Stomach (tissue), 19 donors: ENCODE measurements around the gene PTCHD4. TPM values are rescaled to one million over a fixed set of nuclear protein-coding genes. Genes with fewer than 3 reads are reported as not detected.

Experiments
- DNase-seq, 2 donors: peaks; one replicate each; pipeline versions ENCODE4 v3.0.0 to v3.0.0-alpha.2; 2013 to 2019
- H3K27ac ChIP-seq, 5 donors: fragments of 200-600 bp in 4 of 5; sonication (generic) in 4 of 5; one replicate each; pipeline ENCODE4 v1.5.1; 2013 to 2019; ENCODE audit warnings: mild to moderate bottlenecking in 1 of 5, moderate library complexity in 1 of 5
- H3K27me3 ChIP-seq, 3 donors: fragments of 200-600 bp; sonication (generic); one replicate each; pipeline ENCODE4 v1.5.1; 2017 to 2019; ENCODE audit warnings: mixed run types in 1 of 3
- H3K36me3 ChIP-seq, 4 donors: fragments of 200-600 bp; sonication (generic); 1 replicate in 3 of 4; 2 replicates in 1 of 4; pipeline ENCODE4 v1.5.1; 2016 to 2019
- H3K4me1 ChIP-seq, 4 donors: fragments of 200-600 bp; sonication (generic); one replicate each; pipeline ENCODE4 v1.5.1; 2016 to 2019
- H3K4me3 ChIP-seq, 4 donors: fragments of 200-600 bp; sonication (generic) in 3 of 4; one replicate each; pipeline ENCODE4 v1.5.1; 2016 to 2019; ENCODE audit warnings: mild to moderate bottlenecking in 1 of 4
- H3K9me3 ChIP-seq, 4 donors: fragments of 200-600 bp; sonication (generic); one replicate each; pipeline ENCODE4 v1.5.1; 2016 to 2019
- CTCF ChIP-seq, 7 experiments: fragments of 450-650 bp in 4 of 7; fragments of 200-600 bp in 3 of 7; sonication (generic) in 3 of 7; IDR thresholded peaks; one replicate each; pipeline ENCODE4 v1.5.1; 2016 to 2019; ENCODE audit warnings: antibody characterized with exemption in 7 of 7, control low read depth in 2 of 7, mild to moderate bottlenecking in 1 of 7
- EP300 ChIP-seq: sonication (generic); formaldehyde crosslinking; IDR thresholded peaks from one replicate; pipeline ENCODE4 v1.6.1; 2017; ENCODE audit warnings: antibody characterized with exemption
- POLR2A ChIP-seq, 4 donors: fragments of 450-650 bp; IDR thresholded peaks; one replicate each; pipeline ENCODE4 v1.6.1; 2016; ENCODE audit warnings: antibody characterized with exemption in 4 of 4, control low read depth in 2 of 4, mild to moderate bottlenecking in 1 of 4, moderate library complexity in 1 of 4
- POLR2AphosphoS5 ChIP-seq, 3 donors: sonication (generic); formaldehyde crosslinking; IDR thresholded peaks; one replicate each; pipeline ENCODE4 v1.6.1; 2016; ENCODE audit warnings: antibody characterized with exemption in 3 of 3
- WGBS, 5 donors: extraction: QIAGEN DNeasy Blood & Tissue Kit in 3 of 5; methylation state at CpG; one replicate each; pipeline versions ENCODE4 v1.1.5 to v1.1.7; 2013 to 2018; 5-methylcytosine and 5-hydroxymethylcytosine counted together
- intact Hi-C: fragments of 100-400 bp; cut with DNase I; formaldehyde crosslinking; loops from one replicate; pipeline ENCODE4 v1.15.1; 2023; ENCODE audit warnings: low total_unique reads
- long read RNA-seq, 10 donors: transcript quantifications; one replicate each; lab custom pipeline, GENCODE V29; 2026
- polyA plus RNA-seq, 3 donors: library from polyadenylated mRNA; stranded (reverse); fragments of 200-250 nt; gene quantifications; one replicate each; pipeline ENCODE4 v1.2.3, GENCODE V29; 2013
- total RNA-seq, 5 donors: library from RNA; depleted of rRNA; stranded (reverse); fragments of >200 nt; gene quantifications; one replicate each; pipeline versions ENCODE4 v1.1.0 to v1.2.3, GENCODE V29; 2014 to 2016
- donor health status: healthy with polysubstance abuse.
- donor health status: Bipolar disorder and iron deficiency.
- donor health status: healthy.

Gene PTCHD4
- total RNA-seq (under 1 TPM in 2 of 5 donors, not detected in 3; 0.18 to 0.29 TPM), polyA plus RNA-seq (under 1 TPM; 0.08 to 0.15 (median 0.12) TPM)
- long read RNA-seq, donor 1, result 0 reads
- long read RNA-seq, donor 2, result 0 reads
- long read RNA-seq, donor 3, result 0 reads
- long read RNA-seq, donor 4, result 0 reads
- long read RNA-seq, donor 5, result 0 reads
- long read RNA-seq, donor 6, result 0 reads
- long read RNA-seq, donor 7, result 0 reads
- long read RNA-seq, donor 8, result 0 reads
- long read RNA-seq, donor 9, result 0 reads
- long read RNA-seq, donor 10, result 0 reads

GRCh38 chr6:48111143-48111506 lies at the start of gene PTCHD4:
PTCHD4 (minus strand) TSS chr6:48111197; CDS start chr6:48068957, 42,240 bp downstream.
- no peak for TF ChIP-seq CTCF (IDR thresholded peaks at IDR 0.05)
- TF ChIP-seq EP300, result no peak
- no peak for TF ChIP-seq POLR2AphosphoS5 (IDR thresholded peaks at IDR 0.05)
- TF ChIP-seq POLR2A (IDR thresholded peaks at IDR 0.05), result no peak
- H3K4me1 ChIP-seq, result no peaks in the 10 kb centered on the region
- H3K4me3 ChIP-seq, result no peak within 1 kb of the TSS
- no peaks in the 10 kb centered on the region for H3K27me3 ChIP-seq
- H3K36me3 ChIP-seq, result no peaks in the 10 kb centered on the region
- 41 to 64% (median 55%) methylated on average over 1 of the region's 1 CpG for WGBS, 5 donors
- peak in 1 of 2 donors; percentile 9 for DNase-seq
- no peaks in the 10 kb centered on the region for H3K9me3 ChIP-seq
- H3K27ac ChIP-seq, result no peak within 1 kb of the TSS
- intact Hi-C loops, result no loop called here

- WGBS, 5 donors, result 84 to 95% (median 87%) methylated on average over 2 of the region's 2 CpGs
- Histone ChIP-seq H3K4me3 (no peak overlapping the region), H3K27me3 (no peaks in the 10 kb centered on the region), H3K27ac (no peak overlapping the region), H3K9me3 (peaks cover 4 to 29% (median 21%) of the 10 kb centered on the region in 4 donors), H3K36me3 (no peaks in the 10 kb centered on the region), H3K4me1 (no peaks in the 10 kb centered on the region)
- DNase-seq, result no peak
- TF ChIP-seq EP300 (no peak), CTCF (IDR thresholded peaks at IDR 0.05) (no peak), POLR2AphosphoS5 (IDR thresholded peaks at IDR 0.05) (no peak), POLR2A (IDR thresholded peaks at IDR 0.05) (no peak)
- intact Hi-C loops, result no loop called here
Observed at GRCh38 chr6:48151142-48151541, 40.1 kb upstream of the PTCHD4 start.

GRCh38 chr6:48150701-48151100 lies 39.7 kb upstream of the PTCHD4 start:
- Histone ChIP-seq H3K27me3 (no peaks in the 10 kb centered on the region), H3K36me3 (no peaks in the 10 kb centered on the region), H3K4me1 (no peaks in the 10 kb centered on the region), H3K27ac (no peak overlapping the region), H3K4me3 (no peak overlapping the region), H3K9me3 (peaks cover 4 to 29% (median 21%) of the 10 kb centered on the region in 4 donors)
- intact Hi-C loops, result no loop called here
- DNase-seq, result no peak
- TF ChIP-seq CTCF (IDR thresholded peaks at IDR 0.05) (no peak), POLR2AphosphoS5 (IDR thresholded peaks at IDR 0.05) (no peak), POLR2A (IDR thresholded peaks at IDR 0.05) (no peak), EP300 (no peak)
- WGBS, 5 donors, result 79 to 90% (median 82%) methylated on average over 2 of the region's 2 CpGs

GRCh38 chr6:48147051-48147450 lies 36.1 kb upstream of the PTCHD4 start:
- no peak for DNase-seq
- peaks cover 4 to 12% (median 7%) of the 10 kb centered on the region in 4 donors for H3K9me3 ChIP-seq
- intact Hi-C loops, result no loop called here
- no peaks in the 10 kb centered on the region for H3K36me3 ChIP-seq
- no peaks in the 10 kb centered on the region for H3K27me3 ChIP-seq
- H3K4me1 ChIP-seq, result no peaks in the 10 kb centered on the region
- no peak overlapping the region for H3K27ac ChIP-seq
- H3K4me3 ChIP-seq, result no peak overlapping the region
- TF ChIP-seq POLR2A (IDR thresholded peaks at IDR 0.05), result no peak
- TF ChIP-seq EP300, result no peak

GRCh38 chr6:48144021-48144420 lies 33.0 kb upstream of the PTCHD4 start:
- H3K4me3 ChIP-seq, result no peak overlapping the region
- no peak for DNase-seq
- no peaks in the 10 kb centered on the region for H3K9me3 ChIP-seq
- H3K4me1 ChIP-seq, result no peaks in the 10 kb centered on the region
- H3K27ac ChIP-seq, result no peak overlapping the region
- no peaks in the 10 kb centered on the region for H3K27me3 ChIP-seq
- no peaks in the 10 kb centered on the region for H3K36me3 ChIP-seq
- intact Hi-C loops, result no loop called here
- TF ChIP-seq EP300 (no peak), CTCF (IDR thresholded peaks at IDR 0.05) (no peak), POLR2AphosphoS5 (IDR thresholded peaks at IDR 0.05) (no peak), POLR2A (IDR thresholded peaks at IDR 0.05) (no peak)
- WGBS, 5 donors, result 21 to 36% (median 29%) methylated on average over 3 of the region's 3 CpGs
